ENCODE measurements around the gene HTRA3.
"Not testable (repeated sequence)": the region's sequence is repeated elsewhere in the genome, so short reads cannot be mapped to it uniquely, and the experiment has no call there.

The HTRA3 gene

DNA sequence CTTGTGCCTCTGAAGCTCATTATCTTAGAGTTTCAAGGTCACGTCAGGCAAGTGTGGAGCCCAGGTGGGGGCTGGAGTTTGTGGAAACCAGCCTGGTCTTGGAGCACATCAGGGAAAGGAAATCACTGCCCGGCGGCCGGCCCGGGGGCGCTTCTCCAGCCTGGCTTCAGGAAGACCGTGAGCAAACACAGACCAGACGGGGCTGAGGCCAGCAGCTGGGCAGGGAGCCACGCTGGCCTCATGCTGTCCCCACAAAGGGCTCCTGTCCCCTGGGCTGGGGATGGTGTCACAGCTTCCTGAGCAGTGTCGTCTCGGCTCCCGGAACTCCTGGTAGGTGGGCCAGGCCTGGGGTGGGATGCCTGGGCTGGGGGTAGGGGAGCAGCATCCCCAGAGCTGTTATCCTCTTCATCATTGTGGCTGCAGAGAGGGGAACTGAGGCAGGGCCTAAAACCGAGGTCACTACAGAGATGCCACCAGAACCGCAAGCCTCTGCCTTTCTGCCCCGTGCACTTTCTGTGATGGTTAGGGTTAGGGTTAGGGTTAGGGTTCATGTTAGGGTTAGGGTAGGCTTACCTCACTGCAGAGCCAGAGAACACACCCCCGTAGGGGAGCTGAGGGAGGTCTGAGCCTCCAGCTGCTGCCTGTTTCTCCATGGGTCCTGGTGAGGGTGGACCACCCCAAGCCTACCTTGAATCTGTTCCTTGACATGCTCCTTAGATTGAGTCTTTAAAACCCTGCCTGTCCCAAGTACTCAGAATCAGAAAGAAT, 77.5 kb downstream of the HTRA3 start:
- FAIRE-seq, result no peak

DNA sequence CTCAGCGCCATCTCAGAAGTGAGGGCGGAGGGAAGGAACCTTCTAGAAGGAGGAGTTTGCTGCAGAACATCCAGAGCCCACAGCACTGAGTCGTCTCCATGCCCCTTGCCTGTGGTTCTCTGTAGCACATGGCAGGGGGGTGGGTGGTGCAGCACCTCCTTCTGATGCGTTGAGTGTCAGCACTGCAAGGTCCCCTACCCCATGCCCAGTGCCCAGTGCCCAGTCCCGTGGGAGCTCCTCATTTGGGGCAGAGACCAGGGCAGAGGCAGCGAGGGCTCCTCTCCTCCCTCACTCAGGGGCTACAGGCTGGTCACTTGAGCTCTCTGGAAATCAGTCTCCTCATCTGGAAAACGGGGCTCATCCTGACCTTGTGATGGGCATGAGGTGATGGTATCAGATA, 78.1 kb downstream of the HTRA3 start:
- no peak for FAIRE-seq

- FAIRE-seq, result no peak
These were observed 78.5 kb downstream of the HTRA3 start for GRCh38 chr4:8348071-8348470.

DNA sequence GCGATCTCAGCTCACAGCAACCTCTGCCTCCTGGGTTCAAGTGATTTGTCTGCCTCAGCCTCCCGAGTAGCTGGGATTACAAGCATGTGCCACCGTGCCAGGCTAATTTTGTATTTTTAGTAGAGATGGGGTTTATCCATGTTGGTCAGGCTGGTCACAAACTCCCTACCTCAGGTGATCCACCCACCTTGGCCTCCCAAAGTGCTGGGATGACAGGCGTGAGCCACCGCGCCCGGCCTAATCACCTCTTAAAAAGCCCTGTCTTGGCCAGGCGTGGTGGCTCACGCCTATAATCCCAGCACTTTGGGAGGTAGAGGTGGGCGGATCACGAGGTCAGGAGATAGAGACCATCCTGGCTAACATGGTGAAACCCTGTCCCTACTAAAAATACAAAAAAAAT, 79.7 kb downstream of the HTRA3 start:
- not testable (repeated sequence) for FAIRE-seq

DNA sequence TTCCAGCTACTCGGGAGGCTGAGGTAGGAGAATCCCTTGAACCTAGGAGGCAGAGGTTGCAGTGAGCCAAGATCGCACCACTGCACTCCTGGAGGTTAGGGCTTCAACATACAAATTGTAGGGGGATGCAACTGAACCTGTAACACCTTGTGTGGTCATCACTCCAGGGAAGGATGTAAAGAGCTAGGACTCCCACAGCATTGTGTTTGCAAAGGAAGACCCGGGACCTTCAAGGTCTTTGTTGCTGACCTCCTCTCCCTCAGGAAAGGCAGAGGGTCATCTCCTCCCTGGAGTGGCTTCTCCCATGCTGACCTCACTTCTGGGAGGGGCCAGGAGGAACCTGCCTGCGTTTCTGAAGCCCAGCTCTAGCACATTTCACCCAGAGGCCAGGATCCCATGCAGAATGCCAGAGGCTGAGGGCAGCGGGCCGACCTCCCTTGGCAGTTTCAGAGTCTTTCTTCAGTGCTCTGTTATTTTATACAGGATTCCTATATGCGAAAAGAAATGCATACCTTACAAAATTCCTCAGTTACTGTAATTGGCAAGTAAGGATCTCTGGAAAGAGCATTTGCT, 80.2 kb downstream of the HTRA3 start:
- FAIRE-seq, result no peak

DNA sequence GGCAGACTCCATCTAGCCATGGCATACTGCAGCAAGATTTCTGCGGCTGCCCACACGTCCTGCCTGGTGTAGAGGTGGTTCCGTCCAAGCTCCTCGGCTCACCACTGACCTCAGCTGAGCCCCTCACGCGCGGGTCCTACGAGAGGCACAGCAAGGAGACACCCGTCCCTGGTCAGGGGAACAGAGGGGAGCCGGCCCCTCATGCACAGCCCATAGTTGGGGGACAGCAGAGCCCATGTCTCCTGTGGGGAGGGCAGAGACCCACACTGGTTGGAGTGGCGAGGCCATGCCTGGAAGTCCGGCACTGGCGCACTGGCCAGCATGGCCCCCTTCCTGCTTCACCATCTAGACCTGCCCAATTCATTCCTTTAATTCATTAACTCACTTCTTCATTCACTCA, 80.8 kb downstream of the HTRA3 start:
- no peak for FAIRE-seq

DNA sequence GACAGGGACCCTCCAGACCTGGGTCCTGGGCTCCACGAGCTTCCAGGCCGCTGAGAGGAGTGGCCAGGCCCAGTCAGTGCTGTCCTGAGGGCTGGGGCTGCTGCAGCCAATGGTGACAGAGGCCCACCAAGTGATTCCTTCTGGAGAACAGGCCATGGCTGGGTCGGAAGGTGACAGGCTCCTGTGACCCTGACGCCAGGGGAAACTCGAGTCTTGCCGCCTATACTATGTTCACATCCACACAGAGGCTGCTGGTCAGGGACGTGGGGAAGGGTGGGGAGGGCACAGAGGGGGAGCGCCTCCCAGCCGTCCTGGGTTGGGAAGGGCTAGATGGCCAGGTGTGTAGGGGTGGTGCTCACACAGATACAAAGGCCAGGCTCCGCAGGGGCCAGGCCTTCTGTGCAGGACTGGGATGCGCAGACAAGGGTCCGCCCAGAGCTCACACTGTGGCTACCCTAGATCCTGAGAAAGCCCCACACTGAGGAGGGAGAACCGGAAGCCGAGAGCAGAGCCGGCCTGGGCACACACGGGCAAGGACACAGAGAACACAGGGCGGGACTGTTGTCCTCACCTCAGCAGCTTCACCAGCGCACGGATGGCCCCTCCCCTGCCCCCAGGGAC, 81.4 kb downstream of the HTRA3 start:
- no peak for FAIRE-seq

GRCh38 chr4:8351931-8352367, 82.4 kb downstream of the HTRA3 start:
- FAIRE-seq, result no peak

GRCh38 chr4:8352368-8353157, 83.0 kb downstream of the HTRA3 start:
- FAIRE-seq, result no peak

DNA sequence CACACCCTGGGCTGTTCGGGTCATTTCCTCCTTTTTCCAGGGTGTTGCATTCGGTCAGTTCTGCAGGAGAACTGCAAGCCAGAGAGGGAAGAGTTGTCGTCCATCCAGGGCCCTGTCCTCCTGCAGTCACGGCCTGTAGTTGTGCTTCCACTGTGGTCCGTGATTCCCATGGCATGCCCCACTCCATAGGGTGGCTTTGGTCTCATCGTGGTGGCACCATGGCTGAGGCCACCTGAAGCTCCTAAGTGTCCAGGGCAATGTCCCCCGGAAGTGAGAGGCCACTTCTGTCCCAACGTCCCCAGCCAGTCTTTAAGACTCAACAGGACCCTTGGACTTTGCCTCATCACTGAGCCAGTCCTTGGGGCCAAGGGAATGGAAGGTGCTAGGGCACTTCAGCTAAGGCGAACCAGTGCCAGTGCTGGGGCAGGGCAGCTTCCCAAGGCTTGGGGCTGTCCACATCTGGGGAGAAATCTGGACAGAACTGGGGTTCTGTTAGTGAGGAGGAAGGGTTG, 83.7 kb downstream of the HTRA3 start:
- FAIRE-seq, result no peak

DNA sequence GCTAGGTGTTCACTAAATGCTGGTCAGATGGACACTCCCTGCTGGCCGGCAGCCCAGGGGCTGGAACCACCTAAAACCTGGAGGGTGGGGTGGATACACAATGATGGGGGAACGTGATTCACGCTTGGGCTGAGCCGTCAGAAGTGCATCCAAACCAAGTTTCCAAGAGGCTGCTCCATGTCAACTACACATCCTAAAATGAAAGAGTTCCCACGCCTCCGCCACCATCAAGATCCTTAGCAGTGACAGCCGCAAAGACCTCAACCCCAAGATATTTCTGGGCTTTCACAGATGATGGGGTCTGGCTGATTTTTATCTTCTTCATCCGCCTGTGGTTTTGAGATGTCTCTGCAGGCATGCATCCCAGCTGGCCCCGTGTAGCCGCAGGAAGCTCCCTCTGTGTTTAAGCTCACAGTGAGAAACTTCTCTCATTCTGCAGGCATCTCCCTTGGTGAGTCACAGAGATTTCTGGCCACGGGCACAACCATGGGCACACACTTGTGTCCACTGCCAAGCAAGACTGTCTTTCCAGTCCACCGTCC, 84.4 kb downstream of the HTRA3 start:
- FAIRE-seq, result no peak

DNA sequence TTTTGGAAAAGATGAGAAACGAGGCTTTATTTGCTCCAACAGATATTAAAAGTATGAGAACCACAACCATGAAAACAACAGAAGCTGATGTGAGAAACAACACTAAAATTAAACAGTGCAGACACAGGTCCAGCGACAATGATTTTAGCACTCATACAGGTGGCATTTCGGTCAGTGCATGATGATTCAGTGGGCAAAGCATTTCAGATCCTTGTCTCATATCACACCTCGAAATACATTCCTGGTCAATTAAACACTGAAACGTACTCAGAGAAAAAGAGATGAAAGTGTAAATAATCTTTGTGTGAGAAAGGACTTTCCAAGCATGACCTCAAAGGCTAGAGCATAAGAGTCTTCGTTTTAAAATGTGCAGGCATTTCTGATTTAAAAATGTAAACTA, 85.8 kb downstream of the HTRA3 start:
- FAIRE-seq, result no peak

GRCh38 chr4:8355864-8356565, 86.5 kb downstream of the HTRA3 start:
- no peak for FAIRE-seq
